Right atrium auricular region (tissue), 2 donors: Measurements from ENCODE around the gene RNASEH2B. TPM values are rescaled to one million over a fixed set of nuclear protein-coding genes. Genes with fewer than 3 reads are reported as not detected.

Experiments
- DNase-seq: peaks from one replicate; pipeline ENCODE4 v3.0.0-alpha.2; 2019; ENCODE audit warnings: low spot score
- H3K27ac ChIP-seq, 2 donors: fragments of 200-600 bp; sonication (generic); 1 replicate in 1 of 2; 2 replicates in 1 of 2; pipeline ENCODE4 v1.5.1; 2016 to 2019
- H3K27me3 ChIP-seq, 2 donors: fragments of 200-600 bp; sonication (generic); one replicate each; pipeline versions ENCODE4 v1.5.1 to v1.6.0; 2017 to 2019
- H3K36me3 ChIP-seq: fragments of 200-600 bp; sonication (generic); one replicate; pipeline ENCODE4 v1.5.1; 2016
- H3K4me1 ChIP-seq, 2 donors: fragments of 200-600 bp; sonication (generic); one replicate each; pipeline versions ENCODE4 v1.5.1 to v1.6.0; 2017 to 2019
- H3K4me3 ChIP-seq, 2 donors: fragments of 200-600 bp; sonication (generic); 1 replicate in 1 of 2; 2 replicates in 1 of 2; pipeline ENCODE4 v1.5.1; 2017 to 2019; ENCODE audit warnings: mild to moderate bottlenecking in 1 of 2, moderate library complexity in 1 of 2
- H3K9me3 ChIP-seq, 2 donors: fragments of 200-600 bp; sonication (generic); one replicate each; pipeline ENCODE4 v1.5.1; 2019
- CTCF ChIP-seq, 2 donors: fragments of 200-600 bp; sonication (generic); IDR thresholded peaks; one replicate each; pipeline ENCODE4 v1.5.1; 2019; ENCODE audit warnings: antibody characterized with exemption in 2 of 2
- total RNA-seq, 2 donors: library from RNA; depleted of rRNA; stranded (reverse); fragments of >200 nt; gene quantifications; one replicate each; pipeline ENCODE4 v1.1.0, GENCODE V29; 2016

RNASEH2B gene
- total RNA-seq, 2 donors from 2014 or later, result 22.9 to 36.9 TPM

- Histone ChIP-seq H3K27ac (no peak overlapping the region), H3K36me3 (no peaks in the 10 kb centered on the region), H3K27me3 (no peaks in the 10 kb centered on the region), H3K4me3 (no peak overlapping the region), H3K4me1 (no peaks in the 10 kb centered on the region), H3K9me3 (no peaks in the 10 kb centered on the region)
- no peak for DNase-seq
- no peak for TF ChIP-seq CTCF (IDR thresholded peaks at IDR 0.05)
These were observed 41.8 kb downstream of the RNASEH2B start for GRCh38 chr13:50951366-50951765.

- Histone ChIP-seq H3K27ac (no peak overlapping the region), H3K4me1 (no peaks in the 10 kb centered on the region), H3K4me3 (no peak overlapping the region), H3K36me3 (no peaks in the 10 kb centered on the region), H3K27me3 (no peaks in the 10 kb centered on the region), H3K9me3 (no peaks in the 10 kb centered on the region)
- no peak for TF ChIP-seq CTCF (IDR thresholded peaks at IDR 0.05)
- DNase-seq, result no peak
These were observed 45.6 kb downstream of the RNASEH2B start for GRCh38 chr13:50955241-50955640.

- no peak overlapping the region for H3K4me3 ChIP-seq
- TF ChIP-seq CTCF (IDR thresholded peaks at IDR 0.05), result no peak
- no peaks in the 10 kb centered on the region for H3K36me3 ChIP-seq
- no peaks in the 10 kb centered on the region for H3K9me3 ChIP-seq
- H3K4me1 ChIP-seq, result no peaks in the 10 kb centered on the region
- no peaks in the 10 kb centered on the region for H3K27me3 ChIP-seq
- DNase-seq, result no peak
- no peak overlapping the region for H3K27ac ChIP-seq
These were observed 46.2 kb downstream of the RNASEH2B start for GRCh38 chr13:50955798-50956197.

GRCh38 chr13:50957620-50958019, 48.0 kb downstream of the RNASEH2B start:
- Histone ChIP-seq H3K27ac (no peak overlapping the region), H3K36me3 (peaks cover 8% of the 10 kb centered on the region), H3K9me3 (no peaks in the 10 kb centered on the region), H3K4me1 (no peaks in the 10 kb centered on the region), H3K4me3 (no peak overlapping the region), H3K27me3 (no peaks in the 10 kb centered on the region)
- TF ChIP-seq CTCF (IDR thresholded peaks at IDR 0.05), result no peak
- DNase-seq, result no peak

GRCh38 chr13:50969691-50970090, 60.1 kb downstream of the RNASEH2B start:
- H3K4me1 ChIP-seq, result no peaks in the 10 kb centered on the region

More at GRCh38 chr13:50969691-50970090, 60.1 kb downstream of the RNASEH2B start:
- Histone ChIP-seq H3K27ac (no peak overlapping the region), H3K27me3 (no peaks in the 10 kb centered on the region), H3K4me3 (no peak overlapping the region), H3K36me3 (no peaks in the 10 kb centered on the region), H3K9me3 (no peaks in the 10 kb centered on the region)
- peak in 1 of 2 donors; percentile 38 for TF ChIP-seq CTCF (IDR thresholded peaks at IDR 0.05)
- DNase-seq, result no peak
